Stimulated activated CD4-positive, alpha-beta T cell treated with anti-CD3 and anti-CD28 coated beads, Interleukin-2, amount 100 ng/mL, for 4 hours (primary cell): Measurements from ENCODE around the gene SSR1.
"Not testable (repeated sequence)": the region's sequence is repeated elsewhere in the genome, so short reads cannot be mapped to it uniquely, and the experiment has no call there.

Experiments
- DNase-seq: peaks from one replicate; pipeline ENCODE4 v3.0.0-alpha.2; 2020; ENCODE audit warnings: low read depth

SSR1 gene

DNA sequence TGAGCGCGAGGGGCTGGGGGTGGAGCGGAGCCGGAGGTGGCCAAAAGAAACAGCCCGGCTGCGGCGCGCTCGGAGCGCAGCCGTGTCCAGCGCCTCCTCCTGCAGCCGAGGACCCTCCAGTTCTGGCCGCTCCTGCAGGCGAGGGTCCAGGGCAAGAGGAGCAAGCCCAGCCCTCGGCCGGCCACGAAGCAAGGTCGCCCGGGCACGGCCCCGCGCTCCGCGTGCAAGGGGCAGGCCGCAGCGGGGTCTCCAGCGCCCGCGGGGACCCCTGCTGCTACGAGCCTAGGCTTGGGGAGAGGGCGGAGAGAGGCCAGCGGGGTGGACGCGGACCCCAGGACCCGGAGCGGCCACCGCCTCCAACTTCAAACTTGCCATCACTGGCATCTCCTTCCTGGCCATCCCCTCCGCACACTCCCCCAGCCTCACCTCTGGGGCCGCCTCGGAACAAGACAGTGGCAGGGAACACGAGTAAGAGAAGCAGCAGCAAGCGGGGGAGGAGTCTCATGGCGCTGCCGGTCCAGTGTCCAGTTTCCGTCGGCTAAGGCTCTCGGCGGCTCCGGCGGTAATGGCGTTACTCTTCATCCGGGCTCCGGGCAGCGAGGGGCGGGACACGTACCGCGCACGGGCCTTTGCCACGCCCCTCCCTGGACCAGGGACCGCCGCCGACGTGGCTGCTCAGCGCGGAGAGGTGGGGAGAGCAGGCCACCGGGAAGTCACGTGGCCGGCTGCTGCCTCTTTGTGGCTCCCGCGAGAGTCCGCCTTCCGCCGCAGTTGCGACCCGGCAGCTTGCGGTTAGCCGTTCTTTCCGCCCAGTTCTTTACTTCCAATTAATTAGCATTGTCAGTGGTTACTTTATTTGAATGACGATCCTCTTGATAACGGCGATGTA lies at the start of gene SSR1:
Gene SSR1 (minus strand): TSS at position 584 of the 889 bp plus-strand sequence. CDS start 79 bp downstream, at position 505.
- DNase-seq = peak; percentile 90

DNA sequence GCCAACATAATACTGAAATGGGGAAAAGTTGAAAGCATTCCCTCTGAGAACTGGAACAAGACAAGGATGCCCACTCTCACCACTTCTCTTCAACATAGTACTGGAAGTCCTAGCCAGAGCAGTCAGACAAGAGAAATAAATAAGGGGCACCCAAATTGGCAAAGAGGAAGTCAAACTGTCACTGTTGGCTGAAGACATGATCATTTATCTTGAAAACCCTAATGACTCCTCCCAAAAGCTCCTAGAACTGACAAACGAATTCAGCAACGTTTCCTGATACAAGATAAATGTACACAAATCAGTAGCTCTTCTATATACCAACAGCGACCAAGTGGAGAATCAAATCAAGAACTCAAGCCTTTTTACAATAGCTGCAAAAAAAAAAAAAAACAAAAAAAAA lies 38.9 kb upstream of the SSR1 start:
- not testable (repeated sequence) for DNase-seq

DNA sequence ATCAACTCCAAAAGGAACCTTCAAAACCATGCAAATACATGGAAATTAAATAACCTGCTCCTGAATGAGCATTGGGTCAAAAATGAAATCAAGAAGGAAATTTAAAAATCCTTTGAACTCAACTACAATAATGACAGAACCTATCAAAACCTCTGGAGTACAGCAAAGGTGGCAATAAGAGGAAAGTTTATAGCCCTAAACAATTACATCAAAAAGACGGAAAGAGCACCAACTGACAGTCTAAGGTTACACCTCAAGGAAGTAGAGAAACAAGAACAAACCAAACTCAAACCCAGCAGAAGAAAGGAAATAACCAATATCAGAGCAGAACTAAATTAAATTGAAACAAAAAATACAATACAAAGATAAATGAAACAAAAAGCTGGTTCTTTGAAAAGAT lies 37.6 kb upstream of the SSR1 start:
- DNase-seq = not testable (repeated sequence)

DNA sequence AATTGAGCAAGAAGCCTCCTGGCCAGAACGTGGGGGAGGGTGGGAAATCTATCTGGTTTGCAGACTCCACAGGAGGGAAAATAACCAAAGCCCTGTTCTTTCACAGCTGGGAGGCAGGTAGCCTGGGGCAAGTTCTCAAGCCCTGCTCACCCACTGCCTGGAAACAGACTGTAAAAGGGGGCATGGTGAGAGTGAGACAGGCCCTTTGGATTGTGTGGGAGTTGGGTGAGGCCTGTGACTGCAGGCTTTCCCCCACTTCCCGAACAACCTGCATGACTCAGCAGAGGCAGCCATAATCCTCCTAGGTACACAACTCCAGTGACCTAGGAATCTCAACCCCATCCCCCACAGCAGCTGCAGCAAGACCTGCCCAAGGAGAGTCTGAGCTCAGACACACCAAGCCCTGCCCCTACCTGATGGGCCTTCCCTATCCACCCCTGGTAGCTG lies 34.6 kb upstream of the SSR1 start:
- not testable (repeated sequence) for DNase-seq

DNA sequence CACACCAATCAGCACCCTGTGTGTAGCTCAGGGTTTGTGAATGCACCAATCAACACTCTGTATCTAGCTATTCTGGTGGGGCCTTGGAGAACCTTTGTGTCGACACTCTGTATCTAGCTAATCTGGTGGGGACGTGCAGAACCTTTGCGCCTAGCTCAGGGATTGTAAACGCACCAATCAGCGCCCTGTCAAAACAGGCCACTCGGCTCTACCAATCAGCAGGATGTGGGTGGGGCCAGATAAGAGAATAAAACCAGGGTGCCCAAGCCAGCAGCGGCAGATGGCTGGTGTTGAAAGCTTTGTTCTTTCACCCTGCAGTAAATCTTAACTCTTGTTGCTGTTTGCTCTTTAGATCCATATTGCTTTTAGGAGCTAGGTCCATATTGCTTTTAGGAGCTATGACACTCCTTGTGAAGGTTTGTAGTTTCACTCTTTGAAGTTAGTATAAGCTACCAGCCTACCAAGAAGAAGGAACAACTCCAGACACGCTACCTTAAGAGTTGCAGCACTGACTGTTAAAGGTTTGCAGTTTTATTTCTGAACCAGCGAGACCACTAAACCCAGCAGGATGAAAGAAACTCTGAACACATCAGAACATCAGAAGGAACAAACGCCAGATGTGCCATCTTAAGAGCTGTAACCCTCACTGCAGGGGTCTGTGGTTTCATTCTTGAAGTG lies 31.9 kb upstream of the SSR1 start:
- not testable (repeated sequence) for DNase-seq

DNA sequence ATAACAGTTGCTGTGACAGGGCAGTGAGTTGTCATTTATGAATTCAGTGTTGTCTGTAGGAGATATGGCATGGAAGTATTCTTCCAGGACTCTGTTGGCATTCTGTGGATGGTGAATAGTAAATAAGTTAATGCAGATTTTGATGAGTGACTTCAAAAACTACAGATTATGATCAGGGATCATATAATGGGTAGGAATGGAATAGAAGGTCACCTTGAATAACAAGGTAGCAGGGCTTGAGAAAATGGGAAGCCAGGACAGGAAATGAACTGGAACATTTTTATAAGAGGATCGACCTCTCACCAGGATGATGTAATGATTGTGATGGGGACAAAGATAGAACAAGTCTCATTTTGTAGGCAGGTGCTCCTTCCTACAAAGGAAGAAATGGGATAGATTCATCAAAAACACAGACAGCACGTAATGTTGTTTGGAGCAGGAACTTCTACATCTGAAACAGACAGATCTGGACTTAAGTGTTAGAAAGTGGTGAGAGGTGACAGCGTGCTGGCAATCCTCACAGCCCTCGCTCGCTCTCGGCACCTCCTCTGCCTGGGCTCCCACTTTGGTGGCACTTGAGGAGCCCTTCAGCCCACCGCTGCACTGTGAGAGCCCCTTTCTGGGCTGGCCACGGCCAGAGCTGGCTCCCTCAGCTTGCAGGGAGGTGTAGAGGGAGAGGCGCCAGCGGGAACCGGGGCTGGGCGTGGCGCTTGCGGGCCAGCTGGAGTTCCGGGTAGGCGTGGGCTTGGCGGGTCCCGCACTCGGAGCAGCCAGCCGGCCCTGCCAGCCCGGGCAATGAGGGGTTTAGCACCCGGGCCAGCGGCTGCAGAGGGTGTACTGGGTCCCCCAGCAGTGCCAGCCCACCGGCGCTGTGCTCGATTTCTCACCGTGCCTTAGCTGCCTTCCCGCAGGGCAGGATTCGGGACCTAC lies 30.8 kb upstream of the SSR1 start:
- DNase-seq = no peak

DNA sequence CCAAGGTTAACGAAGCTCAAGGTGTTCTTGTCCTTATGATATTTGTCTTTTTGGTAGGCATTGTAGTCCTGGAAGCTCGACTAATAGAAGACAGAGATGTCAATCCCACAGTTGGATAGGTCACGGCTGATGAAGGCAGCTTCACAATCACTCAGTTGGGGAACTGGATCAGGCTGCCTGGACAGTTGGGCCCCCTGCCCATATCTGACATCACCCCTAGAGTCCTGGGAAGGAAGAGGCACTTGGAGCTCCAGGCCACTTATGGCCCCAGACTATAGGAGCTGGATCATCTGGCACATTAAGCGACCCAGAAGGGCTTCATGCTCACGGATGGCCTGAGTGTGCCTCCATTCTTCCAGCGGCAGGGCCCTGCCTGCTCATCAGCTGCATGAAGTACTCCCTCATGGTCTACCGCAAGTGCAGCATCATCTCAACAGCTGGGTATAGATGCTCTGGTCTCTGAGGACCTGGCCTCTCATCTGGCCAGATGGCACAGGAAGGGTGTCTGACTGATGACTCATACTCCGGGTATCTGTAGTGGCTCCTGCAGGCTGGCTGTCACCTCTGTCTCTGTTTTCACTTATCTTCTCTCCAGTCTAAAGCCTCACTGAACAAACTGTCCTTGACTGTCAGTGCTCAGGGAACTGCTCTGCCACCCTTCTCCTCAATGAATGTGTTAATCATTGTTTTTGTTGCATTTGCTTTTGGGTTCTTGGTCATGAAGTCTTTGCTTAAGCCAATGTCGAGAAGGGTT lies 29.2 kb upstream of the SSR1 start:
- no peak for DNase-seq

DNA sequence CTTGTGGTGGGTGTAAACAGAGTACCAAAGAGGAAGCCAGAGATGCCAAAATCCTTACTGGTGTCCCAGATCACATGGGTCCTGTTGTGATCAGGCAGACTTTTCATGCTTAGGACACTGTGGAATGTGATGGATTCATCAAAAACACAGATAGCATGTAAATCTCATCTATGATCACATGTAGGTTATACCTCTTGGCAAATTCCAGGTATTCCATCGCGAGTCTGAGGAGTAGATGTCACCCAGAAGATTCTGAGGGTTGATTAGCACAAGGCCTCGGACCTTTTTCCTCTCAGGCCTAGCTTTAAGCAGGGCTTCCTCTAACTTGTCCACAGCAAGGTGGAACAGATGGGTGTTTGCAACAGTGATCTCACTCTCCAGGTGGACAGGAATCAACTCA lies 28.3 kb upstream of the SSR1 start:
- DNase-seq = no peak

DNA sequence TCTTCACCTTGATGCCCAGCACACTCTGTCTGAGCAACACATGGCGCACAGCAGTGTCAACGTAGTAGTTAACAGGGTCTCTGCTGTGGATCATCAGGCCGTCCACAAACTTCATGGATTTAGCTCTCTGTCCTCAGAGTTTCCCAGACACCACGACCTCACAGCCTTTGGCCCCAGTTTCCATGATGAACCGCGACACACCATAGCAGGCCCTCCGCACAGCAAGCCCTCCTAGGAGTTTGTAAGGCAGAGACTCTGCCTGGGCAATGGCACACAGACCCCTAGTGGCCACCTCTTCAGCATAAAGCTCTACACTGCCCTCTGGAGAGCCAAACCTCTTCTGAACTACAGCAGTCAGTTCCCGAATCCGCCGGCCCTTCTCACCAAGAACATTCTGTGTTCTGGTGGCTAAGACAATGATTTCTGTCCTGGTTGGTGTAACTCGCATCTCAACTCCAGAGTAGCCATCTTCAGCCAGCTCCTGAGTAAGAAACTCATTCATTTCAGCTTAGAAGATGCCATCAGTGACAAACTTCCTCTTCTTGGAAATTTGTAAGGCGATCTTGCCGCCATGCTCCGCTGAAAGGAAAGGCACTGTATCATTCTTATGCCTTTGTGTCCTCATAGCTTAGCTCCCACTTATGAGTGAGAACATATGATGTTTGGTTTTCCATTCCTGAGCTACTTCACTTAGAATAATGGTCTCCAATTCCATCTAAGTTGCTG lies 26.2 kb upstream of the SSR1 start:
- not testable (repeated sequence) for DNase-seq

DNA sequence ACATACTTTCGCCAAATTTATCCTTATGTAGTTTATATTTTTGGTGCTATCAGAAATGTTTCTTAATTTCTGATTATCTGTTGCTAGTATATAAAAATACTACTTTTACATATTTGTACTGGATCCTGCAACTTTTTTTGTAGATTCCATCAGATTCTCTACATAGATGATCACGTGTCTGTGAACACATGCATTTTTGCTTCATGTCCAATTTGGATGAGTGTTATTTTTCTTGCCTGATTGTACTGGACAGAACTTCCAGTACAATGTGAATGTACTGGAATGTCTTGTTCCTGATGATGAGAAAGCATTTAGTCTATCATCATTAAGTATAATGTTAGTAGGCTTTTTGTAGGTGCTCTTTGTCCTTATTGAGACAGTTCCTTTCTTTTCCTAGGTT lies 25.0 kb upstream of the SSR1 start:
- DNase-seq = no peak

DNA sequence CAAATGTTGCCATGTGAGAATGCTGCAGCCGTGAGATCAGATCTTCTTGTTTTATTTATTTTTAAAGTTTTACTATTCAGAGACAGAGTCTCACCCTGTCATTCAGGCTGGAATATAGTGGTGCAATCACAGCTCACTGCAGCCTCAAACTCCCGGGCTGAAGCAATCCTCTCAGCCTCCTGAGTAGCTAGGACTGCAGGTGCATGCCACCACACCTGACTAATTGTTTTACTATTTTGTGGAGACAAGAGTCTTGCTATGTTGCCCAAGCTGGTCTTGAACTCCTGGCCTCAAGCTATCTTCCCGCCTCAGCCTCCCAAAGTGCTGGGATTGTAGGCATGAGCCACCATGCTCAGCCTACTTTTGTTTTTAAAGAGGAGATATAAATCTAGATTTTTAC lies 22.5 kb upstream of the SSR1 start:
- DNase-seq = no peak

DNA sequence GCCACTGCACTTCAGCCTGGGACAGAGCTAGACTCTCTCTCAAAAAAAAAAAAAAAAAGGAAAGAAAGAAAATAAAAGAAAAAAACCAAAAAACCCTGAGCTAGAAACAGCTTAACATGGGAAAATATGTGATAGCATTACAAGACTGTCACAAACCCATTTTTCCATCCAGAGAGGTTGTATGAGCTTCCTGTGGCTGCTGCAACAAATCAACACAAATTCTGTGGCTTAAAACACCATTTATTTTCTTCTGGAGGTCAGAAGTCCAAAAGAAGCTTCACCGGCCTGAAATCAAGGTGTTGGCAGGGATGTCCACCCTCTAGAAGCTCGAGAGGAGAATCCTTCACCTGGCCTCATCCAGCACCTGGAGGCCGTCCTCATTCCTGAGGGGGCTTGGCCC lies 21.7 kb upstream of the SSR1 start:
- DNase-seq = no peak

DNA sequence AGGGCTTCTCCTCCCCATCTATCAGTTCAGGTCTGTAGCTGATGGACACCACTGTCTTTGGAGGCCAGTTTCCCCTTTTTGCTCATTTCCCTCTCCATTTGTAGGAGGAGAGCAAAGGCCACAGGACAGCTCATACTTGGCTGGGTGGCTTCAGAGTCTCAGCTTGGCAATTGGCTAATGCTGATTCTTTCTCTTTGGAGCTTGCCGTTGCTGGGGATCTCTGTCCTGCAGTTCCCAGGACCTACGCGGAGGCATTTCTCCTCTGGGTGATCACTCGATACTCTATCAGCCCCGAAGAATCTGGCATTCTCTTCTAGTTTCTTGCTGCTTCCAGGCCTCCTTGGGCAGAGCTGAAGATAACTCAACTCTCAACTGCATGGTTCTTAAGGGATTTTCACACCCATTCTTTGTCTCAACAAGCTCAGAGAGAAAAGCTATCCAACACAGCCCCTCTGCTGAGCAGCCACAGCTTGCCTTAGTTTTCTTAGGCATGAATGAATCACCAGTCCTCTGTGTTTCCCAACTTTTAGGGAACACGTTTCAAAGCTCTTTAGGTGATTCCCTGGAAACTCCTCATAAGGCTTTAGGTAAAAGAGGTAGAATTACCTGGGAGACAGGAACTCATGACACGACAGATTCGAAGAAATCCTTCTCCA lies 19.2 kb upstream of the SSR1 start:
- DNase-seq = no peak

DNA sequence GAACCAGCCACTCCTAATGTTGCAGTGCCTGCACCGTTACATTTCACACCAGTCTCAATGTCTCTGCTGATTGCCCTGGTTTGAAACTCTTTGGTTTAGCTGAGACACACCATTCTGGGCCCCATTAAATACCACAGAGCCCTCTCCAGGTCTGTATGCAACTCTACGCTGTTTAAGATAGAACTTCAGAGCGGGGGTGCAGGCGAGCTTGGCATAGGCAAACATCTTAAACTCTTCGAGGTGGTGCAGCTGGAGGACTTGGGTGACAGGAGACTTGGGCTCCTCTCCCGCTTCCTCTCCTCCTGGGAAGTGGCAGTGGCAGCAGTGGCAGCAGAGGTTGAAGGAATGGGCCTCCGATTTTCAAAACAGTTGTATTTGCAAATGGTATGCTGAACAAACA lies 18.5 kb upstream of the SSR1 start:
- DNase-seq = no peak

DNA sequence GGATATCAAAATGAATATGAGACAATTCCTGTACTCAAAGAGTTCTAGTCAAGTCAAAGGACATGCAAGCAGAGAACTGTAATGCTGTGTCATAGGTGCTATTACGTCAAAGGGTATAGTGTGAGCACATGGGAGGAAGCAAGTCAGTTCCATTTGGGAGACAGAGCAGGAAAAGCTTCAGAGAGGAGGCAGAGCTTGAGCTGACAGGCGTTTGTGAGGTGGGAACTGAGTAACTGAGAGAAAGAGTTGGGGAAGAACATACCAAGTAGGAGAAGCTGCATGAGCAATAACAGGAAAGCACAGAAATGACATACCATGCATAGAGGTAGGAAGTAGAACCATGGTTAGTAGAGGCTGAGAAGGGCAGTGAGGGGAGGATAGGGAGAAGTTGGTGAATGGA lies 15.2 kb upstream of the SSR1 start:
- DNase-seq = no peak

DNA sequence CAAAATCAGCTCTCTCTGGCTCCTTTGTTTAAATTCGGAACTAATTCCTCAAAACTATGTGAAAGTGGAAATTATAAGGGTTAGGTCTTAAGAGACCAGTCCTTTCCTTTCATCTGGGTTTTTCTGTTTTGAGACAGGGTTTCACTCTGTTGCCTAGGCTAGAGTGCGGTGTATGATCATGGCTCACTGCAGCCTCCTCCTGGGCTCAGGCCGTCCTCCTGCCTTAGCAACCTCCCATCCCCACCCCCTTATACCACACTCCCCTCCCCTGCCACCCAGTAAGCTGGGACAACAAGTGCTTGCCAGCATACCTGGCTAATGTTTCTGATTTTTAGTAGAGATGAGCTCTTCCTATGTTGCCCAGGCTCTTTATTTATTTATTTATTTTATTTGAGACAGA lies 12.8 kb upstream of the SSR1 start:
- no peak for DNase-seq

DNA sequence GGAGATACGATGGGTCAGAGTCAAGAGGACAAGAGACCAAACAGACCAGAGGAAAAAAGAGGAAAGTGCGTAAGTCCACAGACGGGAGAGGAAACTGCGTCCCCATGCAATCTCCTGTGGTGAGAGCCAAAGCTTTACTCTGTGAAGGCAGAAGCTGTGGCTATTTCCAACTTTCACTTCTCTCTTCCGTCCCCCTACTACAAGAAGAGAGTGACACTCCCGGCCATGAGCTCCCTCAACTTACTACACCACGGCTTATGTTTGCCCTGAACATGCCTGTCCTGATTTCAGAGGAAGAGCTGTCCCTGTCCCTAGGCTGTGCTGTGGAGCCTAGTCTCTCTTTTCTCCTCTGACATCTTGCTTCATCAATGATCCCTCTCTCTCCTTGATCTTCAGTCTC lies 11.5 kb upstream of the SSR1 start:
- no peak for DNase-seq

DNA sequence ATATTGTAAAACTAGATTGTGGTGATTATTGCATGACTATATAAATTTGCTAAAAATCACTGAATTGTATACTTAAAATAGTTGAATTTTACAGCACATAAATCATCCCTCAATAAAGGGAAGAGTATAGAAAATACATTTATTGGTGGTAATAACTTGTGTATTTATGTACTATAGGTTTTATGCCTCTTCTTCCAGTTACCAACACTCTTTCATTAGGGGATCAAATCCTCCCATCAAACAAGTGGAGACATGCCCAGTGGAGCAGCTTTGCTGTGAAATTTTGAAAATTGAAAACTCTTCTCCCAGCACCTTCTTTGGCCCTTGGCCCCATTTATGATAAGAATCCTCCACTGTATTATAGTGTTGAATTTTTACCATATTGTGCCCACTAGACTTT lies 10.1 kb upstream of the SSR1 start:
- no peak for DNase-seq

DNA sequence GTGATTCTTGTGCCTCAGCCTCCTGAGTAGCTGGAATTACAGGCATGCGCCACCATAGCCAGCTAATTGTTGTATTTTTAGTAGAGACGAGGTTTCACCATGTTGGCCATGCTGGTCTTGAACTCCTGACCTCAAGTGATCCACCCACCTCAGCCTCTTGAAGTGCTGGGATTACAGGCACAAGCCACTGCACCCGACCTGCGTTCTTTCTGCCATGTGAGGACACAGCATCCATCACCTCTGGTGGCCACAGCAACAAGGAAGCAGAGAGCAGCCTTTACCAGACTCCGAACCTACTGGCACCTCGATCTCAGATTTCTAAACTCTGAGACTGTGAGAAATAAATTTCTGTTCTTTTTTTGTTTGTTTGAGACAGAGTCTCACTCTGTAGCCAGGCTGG lies 8.9 kb upstream of the SSR1 start:
- not testable (repeated sequence) for DNase-seq

DNA sequence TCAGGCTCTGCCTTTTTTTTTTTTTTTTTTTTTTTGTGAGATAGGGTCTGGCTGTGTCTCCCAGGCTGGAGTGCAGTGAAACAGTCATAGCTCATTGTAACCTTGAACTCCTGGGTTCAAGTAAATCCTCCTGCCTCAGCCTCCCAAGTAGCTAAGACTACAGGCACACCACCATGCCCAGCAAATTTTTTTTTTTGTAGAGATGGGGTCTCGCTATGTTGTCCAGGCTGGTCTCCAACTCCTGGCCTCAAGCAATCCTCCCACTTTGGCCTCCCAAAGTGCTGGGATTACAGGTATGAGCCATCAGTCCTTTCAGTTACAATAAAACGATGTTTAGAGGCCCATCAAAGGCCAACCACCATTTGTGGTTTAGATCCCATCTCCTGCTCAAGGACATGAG lies 6.4 kb upstream of the SSR1 start:
- not testable (repeated sequence) for DNase-seq
